Calu3 (cell line): ENCODE measurements around the gene CRHR2. TPM values are rescaled to one million over a fixed set of nuclear protein-coding genes. Genes with fewer than 3 reads are reported as not detected.

Source experiments
- Bru-seq: library from RNA; stranded (reverse); fragments of 400-500 nt; gene quantifications from one replicate; lab custom pipeline; 2021; lab: Mats Ljungman, UMichigan
- BruChase-seq, 2 experiments: library from RNA; stranded (reverse); fragments of 400-500 nt; gene quantifications; one replicate each; lab custom pipeline; 2021; lab: Mats Ljungman, UMichigan
- BruUV-seq: library from RNA; stranded (reverse); fragments of 400-500 nt; replicated peaks from 2 replicates; lab custom pipeline; 2021; lab: Mats Ljungman, UMichigan
- CTCF ChIA-PET: fragments of 300-600 bp; sonication (Branson Sonifier 250); formaldehyde crosslinking; loops from one replicate; lab custom pipeline; 2022; ENCODE audit warnings: antibody characterized with exemption; lab: Charles Lee
- DNase-seq: peaks from one replicate; pipeline ENCODE4 v3.0.0; 2022
- H3K27ac Mint-ChIP-seq: one replicate; pipeline ENCODE4 v1.8.0; 2022; ENCODE audit warnings: mixed read lengths; ENCODE audit not compliant: unreplicated experiment
- H3K27me3 Mint-ChIP-seq: one replicate; pipeline ENCODE4 v1.8.0; 2022; ENCODE audit warnings: mixed read lengths; ENCODE audit not compliant: unreplicated experiment
- H3K36me3 Mint-ChIP-seq: one replicate; pipeline ENCODE4 v1.8.0; 2022; ENCODE audit warnings: mild to moderate bottlenecking, moderate library complexity, mixed read lengths; ENCODE audit not compliant: insufficient read depth, unreplicated experiment
- H3K4me1 Mint-ChIP-seq: one replicate; pipeline ENCODE4 v1.8.0; 2022; ENCODE audit warnings: mild to moderate bottlenecking, low read depth, mixed read lengths; ENCODE audit not compliant: unreplicated experiment
- H3K4me3 Mint-ChIP-seq: one replicate; pipeline ENCODE4 v1.8.0; 2022; ENCODE audit warnings: mild to moderate bottlenecking, low read depth, moderate library complexity, mixed read lengths; ENCODE audit not compliant: unreplicated experiment
- H3K9me3 Mint-ChIP-seq: one replicate; pipeline ENCODE4 v1.8.0; 2022; ENCODE audit warnings: low read depth, mixed read lengths; ENCODE audit not compliant: unreplicated experiment
- intact Hi-C: fragments of 100-400 bp; cut with micrococcal nuclease; formaldehyde crosslinking; loops from one replicate; pipeline ENCODE4 v1.10.0; 2022; ENCODE audit not compliant: unreplicated experiment
- long read RNA-seq: library from polyadenylated mRNA; stranded (forward); transcript quantifications from one replicate; pipeline ENCODE4 v2.0.0, GENCODE V29; 2022
- total RNA-seq: library from RNA; stranded (reverse); gene quantifications from 2 replicates; pipeline ENCODE4 v1.2.3, GENCODE V29; 2022
- TF ChIP-seq, protein P1 (sequence below): fragments of 200-600 bp; IDR thresholded peaks from one replicate; pipeline ENCODE4 v1.8.0; 2022; ENCODE audit warnings: antibody characterized with exemption; ENCODE audit not compliant: unreplicated experiment

CRHR2 gene
- total RNA-seq: not detected in 2 replicates
- not detected for Bru-seq, nascent RNA
- BruChase-seq, experiment 1, labeled RNA remaining after a 6-hour chase: percentile 2 among the genes with signal in this experiment
- BruChase-seq, experiment 2, labeled RNA remaining after a 2-hour chase: not detected
- long read RNA-seq: 0 reads

DNA sequence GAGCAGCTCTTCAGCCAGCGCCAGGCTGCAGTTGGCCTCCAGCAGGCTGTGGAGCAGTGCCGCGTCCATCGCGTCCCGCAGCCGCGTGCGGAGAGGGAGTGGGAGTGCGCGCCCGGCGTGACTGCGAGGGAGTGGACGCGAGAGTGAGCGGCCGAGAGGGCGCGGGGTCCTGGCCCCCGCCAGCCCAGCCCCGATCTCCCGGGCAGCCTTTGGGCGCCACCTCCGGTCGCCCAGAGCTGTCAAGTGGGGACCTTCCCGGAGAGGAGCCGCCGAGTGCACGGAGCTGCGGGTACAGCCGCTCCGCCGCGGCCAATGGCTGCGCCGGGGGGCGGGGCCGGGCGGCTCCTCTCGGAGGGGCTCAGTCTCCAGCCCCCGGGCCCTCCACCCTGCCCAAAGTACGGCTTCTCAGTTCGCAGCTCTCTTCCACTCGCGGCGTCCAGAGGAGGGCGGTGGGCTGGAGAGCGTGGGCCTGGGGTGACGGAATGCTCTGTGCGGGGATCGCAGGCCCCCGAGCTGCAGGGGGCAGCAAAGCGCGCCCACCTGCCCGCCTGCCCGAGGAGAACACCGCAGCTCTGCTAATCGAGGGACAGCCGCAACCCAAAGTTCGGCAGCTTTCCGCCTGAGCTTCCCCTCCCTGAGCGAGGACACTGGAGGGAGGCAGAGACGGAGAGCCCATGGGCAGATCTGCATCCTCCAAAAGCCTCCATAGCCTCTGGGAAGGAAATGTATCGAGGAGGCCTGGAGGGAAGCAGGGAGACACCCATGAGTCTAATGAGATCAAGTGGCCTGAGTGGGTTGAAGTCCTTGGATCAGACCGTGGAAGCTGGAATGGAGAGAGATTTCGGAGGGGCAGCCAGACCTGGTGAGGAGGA lies at the start of gene CRHR2:
CRHR2 (minus strand) TSS at position 245 of the 872 bp plus-strand sequence; CDS start at position 69, 176 bp downstream.
- Mint-ChIP-seq H3K4me1 (no peaks in the 10 kb centered on the region), H3K9me3 (no peaks in the 10 kb centered on the region), H3K27me3 (peaks cover 98% of the 10 kb centered on the region), H3K36me3 (no peaks in the 10 kb centered on the region), H3K4me3 (no peak within 1 kb of the TSS), H3K27ac (no peak within 1 kb of the TSS)
- intact Hi-C loops: no loop called here
- no TSS peak for BruUV-seq
- TF ChIP-seq, protein P1, sequence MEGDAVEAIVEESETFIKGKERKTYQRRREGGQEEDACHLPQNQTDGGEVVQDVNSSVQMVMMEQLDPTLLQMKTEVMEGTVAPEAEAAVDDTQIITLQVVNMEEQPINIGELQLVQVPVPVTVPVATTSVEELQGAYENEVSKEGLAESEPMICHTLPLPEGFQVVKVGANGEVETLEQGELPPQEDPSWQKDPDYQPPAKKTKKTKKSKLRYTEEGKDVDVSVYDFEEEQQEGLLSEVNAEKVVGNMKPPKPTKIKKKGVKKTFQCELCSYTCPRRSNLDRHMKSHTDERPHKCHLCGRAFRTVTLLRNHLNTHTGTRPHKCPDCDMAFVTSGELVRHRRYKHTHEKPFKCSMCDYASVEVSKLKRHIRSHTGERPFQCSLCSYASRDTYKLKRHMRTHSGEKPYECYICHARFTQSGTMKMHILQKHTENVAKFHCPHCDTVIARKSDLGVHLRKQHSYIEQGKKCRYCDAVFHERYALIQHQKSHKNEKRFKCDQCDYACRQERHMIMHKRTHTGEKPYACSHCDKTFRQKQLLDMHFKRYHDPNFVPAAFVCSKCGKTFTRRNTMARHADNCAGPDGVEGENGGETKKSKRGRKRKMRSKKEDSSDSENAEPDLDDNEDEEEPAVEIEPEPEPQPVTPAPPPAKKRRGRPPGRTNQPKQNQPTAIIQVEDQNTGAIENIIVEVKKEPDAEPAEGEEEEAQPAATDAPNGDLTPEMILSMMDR: peak; percentile 36
- DNase-seq: no peak
- CTCF ChIA-PET: no interaction called here

DNA sequence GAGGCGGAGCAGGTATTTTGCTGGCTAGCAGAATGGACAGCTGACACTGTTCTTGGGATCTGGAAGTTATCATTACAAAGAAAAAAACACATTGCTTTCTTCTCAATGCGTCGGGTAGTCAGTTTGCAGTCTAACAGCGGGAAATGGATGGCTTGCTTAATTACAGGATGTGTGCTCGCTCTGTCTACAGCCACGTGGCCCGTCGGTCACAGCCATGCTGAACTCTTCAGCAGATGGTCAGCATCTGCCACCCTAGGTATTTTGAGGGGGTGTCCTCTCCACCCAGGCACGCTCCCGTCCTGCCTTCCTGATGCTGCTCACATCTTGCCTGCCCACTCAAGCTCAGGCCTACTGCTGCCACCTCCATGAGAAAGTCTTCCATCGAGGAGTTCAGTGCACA lies 49.3 kb upstream of the CRHR2 start:
- Mint-ChIP-seq H3K4me1 (no peaks in the 10 kb centered on the region), H3K9me3 (no peaks in the 10 kb centered on the region), H3K4me3 (no peak overlapping the region), H3K36me3 (no peaks in the 10 kb centered on the region), H3K27me3 (peaks cover 91% of the 10 kb centered on the region), H3K27ac (no peak overlapping the region)
- intact Hi-C loops: no loop called here
- TF ChIP-seq, protein P1: no peak
- CTCF ChIA-PET: no interaction called here
- DNase-seq: no peak
- no TSS peak for BruUV-seq

DNA sequence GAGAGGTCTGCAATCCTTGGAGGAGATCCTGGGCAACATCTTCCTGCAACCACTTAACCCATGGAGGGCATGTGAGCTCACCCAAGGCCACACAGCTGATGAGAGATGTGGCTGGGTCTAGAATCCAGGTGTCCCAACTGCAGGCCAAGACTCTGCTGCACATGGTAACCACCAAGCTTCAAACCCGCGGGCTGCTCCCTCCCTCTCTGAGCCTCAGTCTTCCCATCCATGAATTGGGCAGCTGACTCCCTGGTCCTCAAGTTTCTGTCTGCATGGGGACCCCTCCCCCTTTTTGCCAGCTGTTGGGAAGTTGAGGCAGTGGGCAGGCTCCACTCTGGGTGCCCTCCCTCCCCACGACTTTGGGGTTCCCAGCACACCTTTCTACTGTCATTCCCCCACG lies 48.7 kb upstream of the CRHR2 start:
- CTCF ChIA-PET: interaction anchor here (0.6 kb wide), 1 partner anchor 73 kb away, joined by 5 read pairs; no protein-coding TSS in a partner anchor
- intact Hi-C loops: no loop called here
- H3K9me3 Mint-ChIP-seq: no peaks in the 10 kb centered on the region

DNA sequence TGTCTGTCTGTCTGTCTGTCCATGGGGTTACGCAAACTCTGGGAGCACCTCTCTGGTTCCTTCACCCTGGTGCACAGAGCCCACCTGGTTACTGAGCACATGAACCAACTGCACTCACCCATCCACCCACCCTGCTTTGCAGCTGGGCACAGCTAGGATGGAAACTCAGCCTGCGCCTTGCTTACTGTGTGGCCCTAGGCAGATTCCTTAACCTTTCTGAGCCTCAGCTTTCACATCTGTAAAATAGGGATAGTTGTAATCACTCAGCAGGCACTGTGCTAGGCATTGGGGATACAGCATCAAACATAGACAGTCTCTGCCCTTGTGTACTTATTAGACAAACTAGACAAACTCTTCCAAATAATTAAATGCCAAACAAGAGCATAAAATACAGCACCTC lies 47.8 kb upstream of the CRHR2 start:
- no peak for DNase-seq
- H3K4me3 Mint-ChIP-seq: no peak overlapping the region
- H3K9me3 Mint-ChIP-seq: peaks cover 2% of the 10 kb centered on the region
- no peak overlapping the region for H3K27ac Mint-ChIP-seq
- CTCF ChIA-PET: interaction anchor here (0.5 to 0.6 kb wide), 2 partner anchors 66 to 1195 kb away, joined by 4 read pairs; no protein-coding TSS in a partner anchor
- no TSS peak for BruUV-seq
- TF ChIP-seq, protein P1: no peak
- intact Hi-C loops: no loop called here
- H3K4me1 Mint-ChIP-seq: no peaks in the 10 kb centered on the region
- peaks cover 84% of the 10 kb centered on the region for H3K27me3 Mint-ChIP-seq
- no peaks in the 10 kb centered on the region for H3K36me3 Mint-ChIP-seq

More for the DNA sequence above, 48.7 kb upstream of the CRHR2 start:
- H3K4me1 Mint-ChIP-seq: no peaks in the 10 kb centered on the region
- H3K27me3 Mint-ChIP-seq: peaks cover 88% of the 10 kb centered on the region
- no peak for DNase-seq
- TF ChIP-seq, protein P1: no peak
- H3K27ac Mint-ChIP-seq: no peak overlapping the region
- H3K36me3 Mint-ChIP-seq: no peaks in the 10 kb centered on the region
- H3K4me3 Mint-ChIP-seq: no peak overlapping the region
- no TSS peak for BruUV-seq
